ENCODE results near the gene LRFN3.

DNA sequence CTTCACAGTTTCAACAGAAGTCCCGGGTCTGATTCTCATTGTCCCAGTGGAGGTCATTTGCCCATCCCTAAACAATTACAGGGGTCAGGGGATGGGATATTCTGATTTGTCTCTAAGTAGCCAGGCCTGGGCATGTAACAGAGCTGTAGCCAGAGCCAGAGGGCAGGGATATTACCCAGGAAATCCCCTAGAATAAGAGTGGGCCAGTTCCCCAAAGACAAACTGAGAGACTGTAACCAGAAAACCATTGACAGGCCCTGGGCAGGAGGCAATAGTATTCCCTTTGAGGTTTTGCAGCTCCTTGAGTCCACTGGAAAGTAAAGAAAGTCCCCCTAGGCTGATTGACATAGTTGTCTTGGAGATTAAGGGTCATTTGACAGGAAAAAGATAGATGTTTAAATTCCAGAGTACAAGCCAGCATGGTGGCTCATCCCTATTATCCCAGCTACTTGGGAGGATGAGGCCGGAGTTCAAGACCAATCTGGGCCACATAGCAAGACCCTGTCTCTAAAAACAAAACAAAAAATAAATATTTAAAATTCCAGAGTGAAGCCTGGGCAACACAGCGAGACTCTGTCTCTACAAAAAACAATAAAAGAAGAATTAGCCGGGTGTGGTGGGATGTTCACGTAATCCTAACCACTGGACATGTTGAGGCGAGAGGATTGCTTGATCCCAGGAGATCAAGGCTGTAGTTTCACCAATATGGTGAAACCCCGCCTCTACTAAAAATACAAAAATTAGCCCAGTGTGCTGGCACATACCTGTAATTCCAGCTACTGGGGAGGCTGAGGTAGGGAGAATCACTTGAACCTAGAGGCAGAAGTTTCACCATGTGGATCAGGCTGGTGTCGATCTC is 57.0 kb downstream of the LRFN3 start:
- TF ChIP-seq, protein P1, sequence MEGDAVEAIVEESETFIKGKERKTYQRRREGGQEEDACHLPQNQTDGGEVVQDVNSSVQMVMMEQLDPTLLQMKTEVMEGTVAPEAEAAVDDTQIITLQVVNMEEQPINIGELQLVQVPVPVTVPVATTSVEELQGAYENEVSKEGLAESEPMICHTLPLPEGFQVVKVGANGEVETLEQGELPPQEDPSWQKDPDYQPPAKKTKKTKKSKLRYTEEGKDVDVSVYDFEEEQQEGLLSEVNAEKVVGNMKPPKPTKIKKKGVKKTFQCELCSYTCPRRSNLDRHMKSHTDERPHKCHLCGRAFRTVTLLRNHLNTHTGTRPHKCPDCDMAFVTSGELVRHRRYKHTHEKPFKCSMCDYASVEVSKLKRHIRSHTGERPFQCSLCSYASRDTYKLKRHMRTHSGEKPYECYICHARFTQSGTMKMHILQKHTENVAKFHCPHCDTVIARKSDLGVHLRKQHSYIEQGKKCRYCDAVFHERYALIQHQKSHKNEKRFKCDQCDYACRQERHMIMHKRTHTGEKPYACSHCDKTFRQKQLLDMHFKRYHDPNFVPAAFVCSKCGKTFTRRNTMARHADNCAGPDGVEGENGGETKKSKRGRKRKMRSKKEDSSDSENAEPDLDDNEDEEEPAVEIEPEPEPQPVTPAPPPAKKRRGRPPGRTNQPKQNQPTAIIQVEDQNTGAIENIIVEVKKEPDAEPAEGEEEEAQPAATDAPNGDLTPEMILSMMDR (IDR thresholded peaks at IDR 0.05): no peak
- no peak for TF ChIP-seq POLR2A (IDR thresholded peaks at IDR 0.05)

Measured in adrenal gland (tissue), 5 donors.